ENCODE data around the gene ACKR2. TPM values are rescaled to one million over a fixed set of nuclear protein-coding genes. Genes with fewer than 3 reads are reported as not detected.

The ACKR2 gene
- total and polyA plus RNA-seq, 7 donors, result 0.04 to 1.6 (median 0.79) TPM

GRCh38 chr3:42894698-42895579, 85.7 kb downstream of the ACKR2 start:
- no peaks in the 10 kb centered on the region for H3K4me1 ChIP-seq
- H3K27ac ChIP-seq, result no peak overlapping the region
- no peaks in the 10 kb centered on the region for H3K9me3 ChIP-seq
- H3K4me3 ChIP-seq, result no peak overlapping the region
- ATAC-seq, result no peak
- intact Hi-C loops (cut with DNase I), result no loop called here
- no peak for TF ChIP-seq CTCF (IDR thresholded peaks at IDR 0.05)
- no peaks in the 10 kb centered on the region for H3K36me3 ChIP-seq (ENCODE audit: insufficient read depth in 1 of 2, low read depth in 1 of 2)
- no peak for DNase-seq
- no peaks in the 10 kb centered on the region for H3K27me3 ChIP-seq (ENCODE audit: insufficient read depth in 3 of 3, low read length in 2 of 3)
- WGBS, 3 donors, result 77 to 80% (median 78%) methylated on average over 3 of the region's 3 CpGs

- ATAC-seq, result no peak
- Histone ChIP-seq H3K27me3 (ENCODE audit: insufficient read depth in 3 of 3, low read length in 2 of 3) (no peaks in the 10 kb centered on the region), H3K4me3 (no peak overlapping the region), H3K27ac (no peak overlapping the region), H3K9me3 (no peaks in the 10 kb centered on the region), H3K4me1 (no peaks in the 10 kb centered on the region), H3K36me3 (ENCODE audit: insufficient read depth in 1 of 2, low read depth in 1 of 2) (no peaks in the 10 kb centered on the region)
- DNase-seq, result no peak
- no peak for TF ChIP-seq CTCF (IDR thresholded peaks at IDR 0.05)
- intact Hi-C loops (cut with DNase I), result no loop called here
These were observed 86.3 kb downstream of the ACKR2 start for GRCh38 chr3:42895580-42895868.

GRCh38 chr3:42898896-42899675, 89.8 kb downstream of the ACKR2 start:
- Histone ChIP-seq H3K27ac (no peak overlapping the region), H3K9me3 (no peaks in the 10 kb centered on the region), H3K4me1 (no peaks in the 10 kb centered on the region), H3K27me3 (ENCODE audit: insufficient read depth in 3 of 3, low read length in 2 of 3) (no peaks in the 10 kb centered on the region), H3K4me3 (no peak overlapping the region), H3K36me3 (ENCODE audit: insufficient read depth in 1 of 2, low read depth in 1 of 2) (no peaks in the 10 kb centered on the region)
- DNase-seq, result no peak
- intact Hi-C loops (cut with DNase I), result no loop called here
- ATAC-seq, result no peak
- TF ChIP-seq CTCF (IDR thresholded peaks at IDR 0.05), result no peak

- Histone ChIP-seq H3K27ac (no peak overlapping the region), H3K27me3 (ENCODE audit: insufficient read depth in 3 of 3, low read length in 2 of 3) (peaks cover 0 to 4% (median 0%) of the 10 kb centered on the region in 3 donors), H3K4me1 (no peaks in the 10 kb centered on the region), H3K9me3 (no peaks in the 10 kb centered on the region), H3K4me3 (no peak overlapping the region), H3K36me3 (ENCODE audit: insufficient read depth in 1 of 2, low read depth in 1 of 2) (no peaks in the 10 kb centered on the region)
- 68 to 85% (median 83%) methylated on average over 8 of the region's 8 CpGs for WGBS, 3 donors
- intact Hi-C loops (cut with DNase I), result no loop called here
- DNase-seq (no peak), ATAC-seq (no peak)
- no peak for TF ChIP-seq CTCF (IDR thresholded peaks at IDR 0.05)
These were observed 91.2 kb downstream of the ACKR2 start for GRCh38 chr3:42900226-42901072.

Data from psoas muscle (tissue), 8 donors.